Fibroblast of lung (primary cell): ENCODE data around the gene BACH1. TPM values are rescaled to one million over a fixed set of nuclear protein-coding genes. Genes with fewer than 3 reads are reported as not detected.

Experiments
- DNase-seq, 2 donors: peaks; one replicate each; pipeline versions ENCODE4 v3.0.0 to v3.0.0-alpha.2; 2010; ENCODE audit warnings: low read depth in 2 of 2
- H2AFZ ChIP-seq: 2 replicates; pipeline ENCODE4 v1.5.1; 2012; ENCODE audit warnings: low read length, control low read depth, inconsistent platforms
- H3K27ac ChIP-seq: 2 replicates; pipeline ENCODE4 v1.5.1; 2011; ENCODE audit warnings: low read length, control low read depth; ENCODE audit not compliant: insufficient read depth
- H3K27me3 ChIP-seq: 2 replicates; pipeline ENCODE4 v1.5.1; 2011; ENCODE audit warnings: mild to moderate bottlenecking, low read length; ENCODE audit not compliant: control insufficient read depth, insufficient read depth
- H3K36me3 ChIP-seq: 2 replicates; pipeline ENCODE4 v1.5.1; 2011; ENCODE audit warnings: low read length; ENCODE audit not compliant: control insufficient read depth, insufficient read depth
- H3K4me1 ChIP-seq: 2 replicates; pipeline ENCODE4 v1.5.1; 2011; ENCODE audit warnings: low read length; ENCODE audit not compliant: control insufficient read depth, insufficient read depth; ENCODE audit errors: extremely low read depth
- H3K4me2 ChIP-seq: 2 replicates; pipeline ENCODE4 v1.5.1; 2011; ENCODE audit warnings: low read length, control low read depth; ENCODE audit not compliant: insufficient read depth; ENCODE audit errors: extremely low read depth
- H3K4me3 ChIP-seq, 4 experiments: fragments of 200-600 bp in 1 of 4; sonication (generic) in 1 of 4; replicated peaks in 1 of 4; 2 replicates each; pipeline ENCODE4 v1.5.1; 2011 to 2016; ENCODE audit warnings: low read length in 4 of 4, low read depth in 3 of 4, mild to moderate bottlenecking in 3 of 4, control low read depth in 2 of 4, inconsistent platforms in 1 of 4, mixed read lengths in 1 of 4; ENCODE audit not compliant: insufficient read depth in 1 of 4; ENCODE audit errors: control extremely low read depth in 1 of 4
- H3K79me2 ChIP-seq: 2 replicates; pipeline ENCODE4 v1.5.1; 2012; ENCODE audit warnings: mild to moderate bottlenecking, low read length, inconsistent platforms; ENCODE audit not compliant: control insufficient read depth, insufficient read depth
- H3K9ac ChIP-seq: 2 replicates; pipeline ENCODE4 v1.5.1; 2011; ENCODE audit warnings: mild to moderate bottlenecking, low read length, control low read depth; ENCODE audit not compliant: insufficient read depth
- H3K9me3 ChIP-seq: 2 replicates; pipeline ENCODE4 v1.5.1; 2012; ENCODE audit warnings: low read depth, low read length; ENCODE audit not compliant: control insufficient read depth, insufficient read depth
- H4K20me1 ChIP-seq: 2 replicates; pipeline ENCODE4 v1.5.1; 2011; ENCODE audit warnings: low read length; ENCODE audit not compliant: control insufficient read depth, insufficient read depth; ENCODE audit errors: extremely low read depth
- EZH2 ChIP-seq: IDR thresholded peaks from 2 replicates; pipeline ENCODE4 v1.5.1; 2012; ENCODE audit warnings: low read length, control low read depth, mild to moderate bottlenecking; ENCODE audit errors: missing control alignments
- polyA plus RNA-seq, 2 donors: library from polyadenylated mRNA; depleted of rRNA in 1 of 2; stranded (reverse) in 1 of 2; unstranded in 1 of 2; fragments of >200 nt; gene quantifications; 2 replicates each; pipeline ENCODE4 v1.2.1, GENCODE V29; 2011 to 2012; ENCODE audit warnings: missing spikeins in 1 of 2
- total RNA-seq: library from RNA; depleted of rRNA; stranded (reverse); fragments of >200 nt; gene quantifications from 2 replicates; pipeline ENCODE4 v1.2.1, GENCODE V29; 2014
- TF ChIP-seq, protein P1 (sequence below), 2 donors: IDR thresholded peaks in 1 of 2; conservative IDR thresholded peaks in 1 of 2; 1 replicate in 1 of 2; 2 replicates in 1 of 2; pipeline ENCODE4 v1.5.1; 2011 to 2012; ENCODE audit warnings: low read length in 2 of 2, control low read depth in 1 of 2, inconsistent platforms in 1 of 2, low read depth in 1 of 2, mild to moderate bottlenecking in 1 of 2

BACH1 gene
- total and polyA plus RNA-seq, 2 donors (not counting 1 experiment from before 2014, with no cell fraction given) = 38.2 to 127 TPM

DNA sequence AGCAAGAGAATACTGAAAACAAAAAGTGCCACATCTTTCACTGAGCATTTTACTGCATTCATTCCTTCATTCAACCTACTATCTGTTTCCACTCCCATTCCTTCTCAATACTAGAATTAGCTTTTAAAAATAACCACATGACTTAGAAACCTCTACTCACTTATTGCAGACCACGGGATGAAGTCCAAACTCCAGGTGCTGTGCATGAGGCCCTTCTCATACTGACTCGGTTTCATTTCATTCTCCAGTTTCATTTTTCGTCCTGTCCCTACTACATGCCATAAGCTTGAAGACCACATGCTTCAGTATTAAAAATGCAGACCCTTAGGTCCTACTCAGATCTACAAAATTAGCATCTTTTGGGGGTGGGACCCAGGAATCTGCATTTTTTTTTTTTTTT is 2.3 kb upstream of the BACH1 start:
- no peak overlapping the region for H2AFZ ChIP-seq
- H3K79me2 ChIP-seq = peaks cover 22% of the 10 kb centered on the region
- no peak overlapping the region for H3K9ac ChIP-seq
- TF ChIP-seq, protein P1, sequence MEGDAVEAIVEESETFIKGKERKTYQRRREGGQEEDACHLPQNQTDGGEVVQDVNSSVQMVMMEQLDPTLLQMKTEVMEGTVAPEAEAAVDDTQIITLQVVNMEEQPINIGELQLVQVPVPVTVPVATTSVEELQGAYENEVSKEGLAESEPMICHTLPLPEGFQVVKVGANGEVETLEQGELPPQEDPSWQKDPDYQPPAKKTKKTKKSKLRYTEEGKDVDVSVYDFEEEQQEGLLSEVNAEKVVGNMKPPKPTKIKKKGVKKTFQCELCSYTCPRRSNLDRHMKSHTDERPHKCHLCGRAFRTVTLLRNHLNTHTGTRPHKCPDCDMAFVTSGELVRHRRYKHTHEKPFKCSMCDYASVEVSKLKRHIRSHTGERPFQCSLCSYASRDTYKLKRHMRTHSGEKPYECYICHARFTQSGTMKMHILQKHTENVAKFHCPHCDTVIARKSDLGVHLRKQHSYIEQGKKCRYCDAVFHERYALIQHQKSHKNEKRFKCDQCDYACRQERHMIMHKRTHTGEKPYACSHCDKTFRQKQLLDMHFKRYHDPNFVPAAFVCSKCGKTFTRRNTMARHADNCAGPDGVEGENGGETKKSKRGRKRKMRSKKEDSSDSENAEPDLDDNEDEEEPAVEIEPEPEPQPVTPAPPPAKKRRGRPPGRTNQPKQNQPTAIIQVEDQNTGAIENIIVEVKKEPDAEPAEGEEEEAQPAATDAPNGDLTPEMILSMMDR (conservative IDR thresholded peaks at IDR 0.05 in 1 of 2, IDR thresholded peaks at IDR 0.05 in 1 of 2; ENCODE audit: low read depth in 1 of 2, low read length in 2 of 2) = no peak
- no peak for TF ChIP-seq EZH2
- H3K36me3 ChIP-seq = no peaks in the 10 kb centered on the region
- no peaks in the 10 kb centered on the region for H3K4me1 ChIP-seq
- H4K20me1 ChIP-seq = no peaks in the 10 kb centered on the region
- no peaks in the 10 kb centered on the region for H3K9me3 ChIP-seq
- no peak overlapping the region for H3K4me3 ChIP-seq
- H3K27me3 ChIP-seq = no peaks in the 10 kb centered on the region
- no peak overlapping the region for H3K4me2 ChIP-seq
- no peak for DNase-seq
- H3K27ac ChIP-seq = no peak overlapping the region

DNA sequence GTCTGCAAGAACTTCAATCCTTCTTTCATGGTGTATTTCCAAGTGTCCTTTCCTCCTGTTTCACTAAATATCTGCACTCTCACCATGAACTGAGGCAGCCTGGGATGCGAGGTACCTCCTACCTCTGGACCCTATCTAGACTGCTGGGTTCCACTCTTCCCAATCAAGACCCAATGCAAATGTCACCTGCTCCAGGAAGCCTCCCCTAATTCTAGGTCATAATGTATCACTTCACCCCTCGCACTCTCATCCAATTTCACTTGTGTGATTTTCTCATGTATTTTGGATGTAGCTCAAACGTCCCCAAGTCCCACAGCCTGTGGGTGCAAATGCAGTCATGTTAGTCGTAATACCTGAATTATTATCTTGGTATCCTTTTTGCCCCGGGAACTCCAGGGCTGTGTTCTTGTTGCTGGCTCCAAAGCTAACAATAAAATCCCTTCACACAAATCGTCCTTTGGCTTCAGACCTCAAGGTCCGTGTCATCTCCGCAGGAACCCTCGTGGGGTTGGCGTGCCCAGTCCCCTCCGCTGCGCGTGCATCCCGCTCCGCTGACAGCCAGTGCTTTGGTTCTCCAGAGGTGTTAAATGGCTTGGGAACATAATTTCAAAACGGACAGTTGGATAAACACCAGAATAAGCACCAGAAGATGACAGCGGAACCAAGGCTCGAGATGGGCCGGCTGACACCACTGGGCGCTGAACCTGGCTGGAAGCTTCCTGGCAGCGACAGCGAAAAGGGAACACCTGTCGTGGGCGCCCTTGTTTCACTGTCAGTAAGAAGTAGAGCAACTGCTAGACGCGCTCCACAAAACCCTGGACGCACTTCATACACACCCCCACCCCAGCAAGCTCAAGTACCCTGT is 1.0 kb upstream of the BACH1 start:
- no peaks in the 10 kb centered on the region for H3K27me3 ChIP-seq
- no peak for DNase-seq
- peak overlapping the region; percentile 56 for H3K4me2 ChIP-seq
- H3K79me2 ChIP-seq = peaks cover 35% of the 10 kb centered on the region
- peak overlapping the region in 3 of 4 experiments; percentile 30 to 86 (median 42) for H3K4me3 ChIP-seq
- peak overlapping the region; percentile 35 for H3K27ac ChIP-seq
- H3K9me3 ChIP-seq = no peaks in the 10 kb centered on the region
- H3K36me3 ChIP-seq = no peaks in the 10 kb centered on the region
- peak overlapping the region; percentile 26 for H3K9ac ChIP-seq
- no peaks in the 10 kb centered on the region for H4K20me1 ChIP-seq
- H3K4me1 ChIP-seq = peaks cover 2% of the 10 kb centered on the region
- peak overlapping the region; percentile 46 for H2AFZ ChIP-seq
- TF ChIP-seq EZH2 = no peak
- TF ChIP-seq, protein P1 (conservative IDR thresholded peaks at IDR 0.05 in 1 of 2, IDR thresholded peaks at IDR 0.05 in 1 of 2; ENCODE audit: low read depth in 1 of 2, low read length in 2 of 2) = no peak

DNA sequence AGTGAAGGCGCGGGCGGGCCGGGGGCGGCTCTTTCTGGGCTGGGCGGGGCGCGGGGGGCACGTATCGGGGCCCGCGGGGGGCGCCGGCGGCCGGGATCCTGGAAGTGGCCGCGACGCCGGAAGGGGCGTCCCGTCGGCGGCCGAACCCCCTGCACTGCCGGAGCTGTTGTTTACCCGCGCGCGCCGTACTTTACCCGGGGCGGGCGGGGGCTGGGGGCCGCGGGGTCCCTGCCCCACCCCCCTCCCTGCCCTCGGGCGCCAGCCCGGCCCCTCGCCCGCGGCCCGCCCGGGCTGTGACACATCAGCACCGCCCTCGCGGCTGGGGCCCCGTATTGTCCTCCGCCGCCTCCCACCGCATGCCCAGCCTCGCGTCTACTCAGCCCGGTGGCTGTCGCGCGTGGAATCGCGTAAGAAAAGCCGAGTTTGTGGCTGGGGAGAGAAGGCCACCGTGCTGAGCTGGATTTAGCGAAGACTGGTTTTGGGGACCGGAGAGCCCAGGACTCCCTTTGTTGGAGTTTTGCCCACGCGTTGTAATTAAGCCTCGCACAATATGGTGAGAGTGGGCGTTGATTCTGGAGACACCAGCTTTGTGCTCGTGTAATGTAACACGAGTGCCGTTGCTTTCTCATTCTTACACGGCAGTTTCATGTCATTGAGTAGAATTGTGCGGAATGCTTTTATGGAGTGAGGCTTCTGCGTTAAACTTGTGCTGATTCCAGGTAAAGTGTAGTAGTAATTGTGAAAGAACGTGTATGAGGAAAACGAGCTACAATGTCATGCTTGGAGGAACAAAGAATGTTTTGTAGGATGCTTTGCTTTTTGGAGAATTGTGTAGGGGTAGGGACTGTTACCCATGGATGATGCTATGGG is 559 bp downstream of the BACH1 start:
- H3K27ac ChIP-seq = peak overlapping the region; percentile 97
- no peaks in the 10 kb centered on the region for H4K20me1 ChIP-seq
- peaks cover 51% of the 10 kb centered on the region for H3K79me2 ChIP-seq

More for the DNA sequence above, 559 bp downstream of the BACH1 start:
- Histone ChIP-seq H3K4me1 (peaks cover 2% of the 10 kb centered on the region), H3K9me3 (no peaks in the 10 kb centered on the region), H3K36me3 (no peaks in the 10 kb centered on the region), H3K9ac (peak overlapping the region; percentile 96), H3K4me2 (peak overlapping the region; percentile 69), H2AFZ (no peak overlapping the region), H3K27me3 (no peaks in the 10 kb centered on the region), H3K4me3 (peak overlapping the region; percentile 82 to 100 (median 90))
- DNase-seq = peak; percentile 59 to 63
- TF ChIP-seq, protein P1 (conservative IDR thresholded peaks at IDR 0.05 in 1 of 2, IDR thresholded peaks at IDR 0.05 in 1 of 2; ENCODE audit: low read depth in 1 of 2, low read length in 2 of 2) = no peak
- no peak for TF ChIP-seq EZH2
